GM19438 (cell line): ENCODE results near the gene LARGE1.
A peak's percentile ranks its signal among the peaks of the same experiment; 100 is the strongest.

Experiments used
- ATAC-seq: cut with Tn5 transposase; IDR thresholded peaks from one replicate; pipeline ENCODE4 v1.9.1; 2021; ENCODE audit warnings: low read depth; ENCODE audit not compliant: unreplicated experiment

The LARGE1 gene

GRCh38 chr22:33920197-33920540 is at the start of gene LARGE1:
Gene LARGE1, minus strand, starts transcription at chr22:33920476.
- peak; percentile 9 for ATAC-seq

GRCh38 chr22:33969045-33969444 is 48.8 kb upstream of the LARGE1 start:
- ATAC-seq: no peak

- ATAC-seq: no peak
Measured at GRCh38 chr22:33964121-33964520, 43.8 kb upstream of the LARGE1 start.

- ATAC-seq: no peak
Measured at GRCh38 chr22:33962409-33962808, 42.1 kb upstream of the LARGE1 start.

GRCh38 chr22:33958741-33959140 is 38.5 kb upstream of the LARGE1 start:
- no peak for ATAC-seq

GRCh38 chr22:33957086-33957485 is 36.8 kb upstream of the LARGE1 start:
- no peak for ATAC-seq

GRCh38 chr22:33952776-33953175 is 32.5 kb upstream of the LARGE1 start:
- no peak for ATAC-seq

GRCh38 chr22:33940741-33941140 is 20.5 kb upstream of the LARGE1 start:
- no peak for ATAC-seq

- ATAC-seq: no peak
Measured at GRCh38 chr22:33932997-33933396, 12.7 kb upstream of the LARGE1 start.

- no peak for ATAC-seq
Measured at GRCh38 chr22:33931406-33931805, 11.1 kb upstream of the LARGE1 start.

GRCh38 chr22:33927752-33928151 is 7.5 kb upstream of the LARGE1 start:
- ATAC-seq: no peak

- no peak for ATAC-seq
Measured at GRCh38 chr22:33925194-33925593, 4.9 kb upstream of the LARGE1 start.

- no peak for ATAC-seq
Measured at GRCh38 chr22:33923660-33924246, 3.5 kb upstream of the LARGE1 start.

- ATAC-seq: no peak
Measured at GRCh38 chr22:33923033-33923432, 2.8 kb upstream of the LARGE1 start.

GRCh38 chr22:33922349-33922681 is 2.0 kb upstream of the LARGE1 start:
- ATAC-seq: no peak

GRCh38 chr22:33921525-33922348 is 1.5 kb upstream of the LARGE1 start:
- ATAC-seq: no peak

- peak; percentile 51 for ATAC-seq
Measured at GRCh38 chr22:33920927-33921524, 750 bp upstream of the LARGE1 start.

GRCh38 chr22:33919391-33920196 is 682 bp downstream of the LARGE1 start:
- ATAC-seq: no peak

GRCh38 chr22:33918676-33919365 is 1.5 kb downstream of the LARGE1 start:
- no peak for ATAC-seq

GRCh38 chr22:33917744-33918406 is 2.4 kb downstream of the LARGE1 start:
- no peak for ATAC-seq
